Measurements from ENCODE around the gene TBX15. TPM values are rescaled to one million over a fixed set of nuclear protein-coding genes. Genes with fewer than 3 reads are reported as not detected.

TBX15 gene
- total RNA-seq, 1 donor from 2014 or later, result not detected

DNA sequence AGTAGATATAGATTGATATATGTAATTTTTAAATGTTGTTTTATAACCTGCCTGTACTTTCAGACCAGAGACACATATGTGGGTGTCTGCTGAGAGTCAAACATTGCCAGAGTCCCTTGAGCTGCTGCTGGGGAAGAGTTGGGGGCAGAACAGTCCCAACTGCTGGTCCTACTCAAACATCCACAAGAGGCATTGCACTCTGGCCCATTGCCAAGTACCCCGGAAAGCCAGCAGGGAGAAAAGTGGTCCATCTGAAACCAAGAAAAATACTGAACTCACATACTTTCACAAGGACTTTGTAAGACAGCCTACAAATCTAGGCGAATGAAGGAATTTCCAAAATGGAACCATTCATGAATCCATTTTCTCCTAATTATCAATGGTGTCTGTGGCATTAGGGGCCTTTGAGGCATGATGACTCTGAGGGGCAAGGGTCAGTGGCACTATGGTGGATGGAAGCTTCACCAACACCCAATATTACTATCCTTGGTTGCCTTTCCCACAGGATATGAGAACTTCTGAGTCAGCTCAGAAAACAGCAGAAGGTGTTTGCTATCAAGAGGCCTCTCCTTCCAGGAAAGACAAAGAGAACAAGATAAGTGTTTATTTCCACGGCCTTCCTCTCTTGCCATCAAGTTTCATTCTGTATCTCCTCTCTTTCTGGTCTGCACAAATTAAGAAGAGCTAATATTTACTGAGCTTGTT is 7.3 kb upstream of the TBX15 start:
- no peak for DNase-seq
- Mint-ChIP-seq H3K27ac (no peak overlapping the region), H3K27me3 (peaks cover 75% of the 10 kb centered on the region), H3K9me3 (peaks cover 17% of the 10 kb centered on the region), H3K4me1 (peaks cover 3% of the 10 kb centered on the region), H3K4me3 (no peak overlapping the region), H3K36me3 (ENCODE audit: low read depth) (peaks cover 6% of the 10 kb centered on the region)
- intact Hi-C loops (cut with micrococcal nuclease), result no loop called here

DNA sequence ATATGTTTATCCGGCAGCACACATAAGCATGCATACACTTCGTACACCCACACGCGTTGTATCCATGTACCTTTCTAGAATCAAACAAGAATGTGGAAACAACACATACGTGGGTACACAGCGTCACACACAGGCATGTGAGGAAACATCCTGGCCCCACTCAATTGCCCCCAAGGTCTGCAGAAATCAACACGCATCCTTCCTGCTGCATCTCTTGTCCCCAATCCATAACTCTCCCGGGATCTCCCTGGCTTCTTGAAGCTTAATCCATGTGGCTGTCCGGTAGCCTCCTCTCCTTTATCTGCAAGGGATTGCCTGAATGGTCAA is 5.5 kb upstream of the TBX15 start:
- intact Hi-C loops (cut with micrococcal nuclease), result no loop called here
- peak overlapping the region; percentile 52 for H3K27ac Mint-ChIP-seq
- DNase-seq, result no peak
- peaks cover 76% of the 10 kb centered on the region for H3K27me3 Mint-ChIP-seq
- H3K4me3 Mint-ChIP-seq, result no peak overlapping the region
- peaks cover 6% of the 10 kb centered on the region for H3K36me3 Mint-ChIP-seq (ENCODE audit: low read depth)
- peaks cover 3% of the 10 kb centered on the region for H3K4me1 Mint-ChIP-seq
- peaks cover 21% of the 10 kb centered on the region for H3K9me3 Mint-ChIP-seq

DNA sequence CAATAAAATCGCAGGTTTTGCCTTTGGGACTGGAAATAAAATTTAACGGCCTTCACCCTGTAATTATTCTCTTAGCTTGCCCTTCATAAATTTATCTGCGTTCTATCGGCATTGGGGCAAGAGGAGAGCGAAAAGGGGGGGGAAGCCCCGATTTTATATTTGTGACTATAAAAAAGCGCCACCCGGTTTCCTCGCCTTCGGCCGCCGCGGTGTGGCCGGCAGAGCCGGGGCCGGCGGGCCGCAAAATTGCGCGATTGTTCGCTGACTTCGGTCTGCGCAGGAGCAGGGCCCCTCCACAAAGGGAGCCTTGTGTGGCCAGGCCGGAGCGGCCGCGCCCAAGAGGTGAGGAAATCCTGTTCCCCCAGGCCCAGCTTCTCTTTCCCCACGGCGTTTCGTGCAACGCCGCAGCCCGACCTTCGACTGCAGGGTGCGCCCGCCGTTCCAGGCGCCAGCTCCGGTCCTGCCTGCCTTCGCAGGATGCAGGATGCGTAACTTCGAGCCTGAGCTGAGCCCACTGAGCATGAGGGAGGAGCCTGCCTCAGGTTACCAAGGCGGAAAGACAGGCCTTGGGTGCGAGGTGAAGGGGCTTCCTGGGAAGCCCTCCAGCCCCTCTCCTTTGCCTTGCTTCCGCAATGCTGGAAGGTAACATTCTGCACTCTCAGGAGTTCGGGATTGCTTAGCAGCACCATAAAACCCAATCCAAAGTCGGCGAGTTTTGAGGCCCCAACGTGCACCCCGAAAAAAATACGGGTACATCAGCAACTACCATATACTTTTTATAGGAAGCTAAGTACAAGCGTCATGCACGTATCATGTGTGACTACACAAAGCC is 4.9 kb upstream of the TBX15 start:
- H3K4me1 Mint-ChIP-seq, result peaks cover 3% of the 10 kb centered on the region
- peaks cover 76% of the 10 kb centered on the region for H3K27me3 Mint-ChIP-seq
- peaks cover 18% of the 10 kb centered on the region for H3K9me3 Mint-ChIP-seq
- peaks cover 6% of the 10 kb centered on the region for H3K36me3 Mint-ChIP-seq (ENCODE audit: low read depth)
- H3K27ac Mint-ChIP-seq, result no peak overlapping the region
- H3K4me3 Mint-ChIP-seq, result no peak overlapping the region
- intact Hi-C loops (cut with micrococcal nuclease), result no loop called here
- DNase-seq, result no peak

DNA sequence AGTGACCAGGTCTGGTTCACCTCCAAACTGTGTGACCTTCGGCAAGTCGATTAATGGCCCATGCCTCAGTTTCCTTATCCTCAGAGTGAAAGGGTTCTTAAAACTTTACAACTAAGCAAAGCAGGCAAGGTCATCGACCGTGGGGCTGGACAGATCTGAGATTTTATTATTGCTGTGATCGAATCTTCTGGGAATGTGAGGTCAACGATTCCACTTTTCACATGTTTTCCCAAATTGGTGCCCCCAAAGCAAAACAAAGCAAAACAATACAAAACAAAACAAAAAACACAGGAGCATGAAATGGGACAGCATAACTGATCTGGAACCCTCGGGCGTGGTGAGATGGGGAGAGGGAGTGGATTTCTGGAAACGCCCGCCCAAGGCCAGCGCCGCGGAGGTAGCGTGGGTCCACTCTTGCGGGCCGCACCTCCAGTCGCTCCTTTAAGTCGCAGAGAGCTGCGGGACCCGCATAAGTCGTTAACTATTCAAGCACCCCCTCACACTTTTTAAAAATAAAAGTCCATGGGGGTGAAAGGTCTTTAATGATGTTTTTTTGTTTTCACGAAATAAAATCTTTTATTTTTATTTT is 4.2 kb upstream of the TBX15 start:
- no peak overlapping the region for H3K4me3 Mint-ChIP-seq

DNA sequence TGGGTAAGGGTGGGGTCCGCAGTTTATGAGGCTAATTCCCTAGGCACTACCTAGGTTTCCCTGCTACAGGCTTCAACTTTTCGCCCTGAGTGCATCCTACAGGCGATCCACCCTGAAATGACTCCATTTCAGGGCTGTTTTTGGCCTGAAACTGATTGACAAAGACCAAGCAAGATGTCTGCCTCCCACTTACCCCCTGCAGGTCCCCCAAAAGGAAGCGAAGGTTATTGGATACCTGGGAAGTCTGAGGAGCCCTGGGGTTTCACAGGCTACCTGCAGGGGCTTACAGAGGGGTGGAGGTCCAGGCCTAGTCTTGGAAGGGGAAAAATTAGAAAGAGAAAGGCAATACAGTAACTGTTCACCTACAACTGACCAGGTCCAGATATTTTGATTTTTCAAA is 3.3 kb upstream of the TBX15 start:
- DNase-seq, result no peak
- H3K27me3 Mint-ChIP-seq, result peaks cover 77% of the 10 kb centered on the region
- peaks cover 21% of the 10 kb centered on the region for H3K9me3 Mint-ChIP-seq
- H3K36me3 Mint-ChIP-seq (ENCODE audit: low read depth), result peaks cover 7% of the 10 kb centered on the region
- H3K27ac Mint-ChIP-seq, result no peak overlapping the region
- intact Hi-C loops (cut with micrococcal nuclease), result no loop called here
- H3K4me1 Mint-ChIP-seq, result peaks cover 6% of the 10 kb centered on the region
- no peak overlapping the region for H3K4me3 Mint-ChIP-seq

More for the DNA sequence above, 4.2 kb upstream of the TBX15 start:
- H3K9me3 Mint-ChIP-seq, result peaks cover 14% of the 10 kb centered on the region
- DNase-seq, result no peak
- H3K36me3 Mint-ChIP-seq (ENCODE audit: low read depth), result peaks cover 6% of the 10 kb centered on the region
- peak overlapping the region; percentile 79 for H3K27ac Mint-ChIP-seq
- H3K27me3 Mint-ChIP-seq, result peaks cover 73% of the 10 kb centered on the region
- peaks cover 3% of the 10 kb centered on the region for H3K4me1 Mint-ChIP-seq
- intact Hi-C loops (cut with micrococcal nuclease), result no loop called here

DNA sequence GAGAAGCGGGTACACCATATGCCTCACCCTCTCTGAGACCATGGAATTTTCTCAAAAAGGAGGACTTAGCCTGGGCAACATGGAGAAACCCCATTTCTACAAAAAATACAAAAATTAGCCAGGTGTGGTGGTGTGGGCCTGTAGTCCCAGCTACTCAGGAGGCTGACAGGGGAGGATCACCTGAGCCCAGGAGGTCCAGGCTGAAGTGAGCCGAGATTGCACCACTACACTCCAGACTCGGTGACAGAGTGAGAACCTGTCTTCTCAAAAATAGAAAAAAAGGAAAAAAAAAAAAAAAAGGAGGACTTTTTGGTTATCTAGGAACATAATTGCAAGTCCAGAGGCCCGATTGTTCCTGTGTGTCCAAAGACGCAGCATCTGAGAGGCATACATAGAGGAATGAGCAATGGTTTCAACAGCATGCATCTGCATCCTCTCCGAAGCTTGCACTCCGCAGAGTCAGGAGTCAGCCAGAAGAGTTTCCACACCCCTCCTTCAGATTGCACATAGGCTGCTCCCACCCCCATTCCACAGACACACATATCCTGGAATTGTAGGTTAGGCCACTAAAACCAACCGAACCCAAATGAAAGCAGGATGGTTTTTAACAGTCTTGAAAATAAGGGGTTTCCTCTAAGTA is 2.5 kb upstream of the TBX15 start:
- peak overlapping the region; percentile 35 for H3K27ac Mint-ChIP-seq
- peaks cover 6% of the 10 kb centered on the region for H3K4me1 Mint-ChIP-seq
- peaks cover 83% of the 10 kb centered on the region for H3K27me3 Mint-ChIP-seq
- H3K4me3 Mint-ChIP-seq, result no peak overlapping the region
- no peak for DNase-seq
- peaks cover 9% of the 10 kb centered on the region for H3K36me3 Mint-ChIP-seq (ENCODE audit: low read depth)
- peaks cover 26% of the 10 kb centered on the region for H3K9me3 Mint-ChIP-seq
- intact Hi-C loops (cut with micrococcal nuclease), result no loop called here

DNA sequence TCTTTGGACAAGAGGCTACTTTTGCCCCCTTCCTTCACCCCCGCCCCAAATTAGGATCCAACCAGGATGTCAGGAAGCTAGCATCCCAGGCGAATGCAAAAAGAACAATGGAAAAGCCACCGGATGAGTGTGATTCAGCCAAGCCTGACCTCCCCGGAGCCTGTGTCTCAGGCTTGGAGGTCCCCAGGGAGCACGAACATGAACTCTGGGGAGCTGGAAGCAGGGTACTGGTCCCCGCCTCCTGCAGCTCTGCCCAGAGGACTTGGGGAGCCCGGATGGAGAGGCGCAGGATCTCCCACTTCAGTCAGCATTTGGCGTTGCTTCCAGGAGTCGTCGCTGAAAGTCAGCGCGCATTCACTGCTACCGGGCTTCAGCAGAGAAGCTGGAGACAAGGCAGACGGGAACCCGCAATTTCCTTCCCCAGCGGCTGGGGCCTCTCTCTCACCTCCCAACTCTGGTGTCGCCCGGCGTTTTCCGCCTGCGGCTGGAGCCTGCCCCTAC is 1.8 kb upstream of the TBX15 start:
- no peak overlapping the region for H3K4me3 Mint-ChIP-seq
- intact Hi-C loops (cut with micrococcal nuclease), result no loop called here
- H3K4me1 Mint-ChIP-seq, result peaks cover 7% of the 10 kb centered on the region
- no peak for DNase-seq
- H3K27ac Mint-ChIP-seq, result peak overlapping the region; percentile 35
- H3K27me3 Mint-ChIP-seq, result peaks cover 85% of the 10 kb centered on the region
- H3K9me3 Mint-ChIP-seq, result peaks cover 33% of the 10 kb centered on the region
- H3K36me3 Mint-ChIP-seq (ENCODE audit: low read depth), result peaks cover 12% of the 10 kb centered on the region

DNA sequence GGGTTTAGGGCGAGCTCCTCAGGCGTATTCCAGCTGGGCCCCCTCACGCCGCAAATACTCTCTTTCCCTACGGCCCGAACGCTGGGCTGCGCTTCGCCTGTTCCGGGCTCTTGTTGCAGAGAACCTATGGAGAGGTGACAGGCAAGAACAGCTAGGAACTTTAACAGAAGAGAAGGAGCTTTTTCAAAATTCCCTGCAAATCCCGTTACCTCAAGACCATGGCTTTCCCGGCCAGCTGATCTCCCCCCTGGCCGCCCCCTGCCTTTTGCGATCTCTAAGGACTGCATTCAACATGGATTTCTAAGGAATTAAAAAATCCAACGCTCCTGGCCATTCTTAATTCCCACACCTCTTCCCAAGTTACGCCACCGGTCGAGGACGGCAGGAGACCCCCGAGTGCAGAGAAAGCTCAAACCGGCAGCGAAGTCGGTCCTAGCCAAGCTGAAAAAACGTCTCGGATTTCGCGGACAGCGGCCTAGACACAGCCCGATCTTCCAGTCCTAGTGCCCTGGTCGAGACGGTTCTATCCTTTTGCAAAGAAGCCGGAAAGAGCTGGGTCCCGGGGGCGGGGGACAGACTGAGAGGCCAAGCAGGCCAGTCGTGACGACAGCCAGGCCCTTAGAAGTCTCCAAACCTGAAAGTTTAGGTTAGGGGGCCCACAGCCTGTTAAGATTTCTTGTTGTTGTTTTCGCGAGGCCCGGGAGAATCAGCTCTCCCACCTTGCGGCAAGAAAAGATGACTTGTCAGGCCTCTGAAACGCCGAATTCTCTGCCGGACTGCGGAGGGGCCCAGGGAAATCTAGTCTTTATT is 1.1 kb upstream of the TBX15 start:
- intact Hi-C loops (cut with micrococcal nuclease), result no loop called here
- H3K4me3 Mint-ChIP-seq, result no peak overlapping the region
- DNase-seq, result no peak
- peaks cover 10% of the 10 kb centered on the region for H3K4me1 Mint-ChIP-seq
- H3K27ac Mint-ChIP-seq, result peak overlapping the region; percentile 15
- H3K9me3 Mint-ChIP-seq, result peaks cover 37% of the 10 kb centered on the region
- peaks cover 85% of the 10 kb centered on the region for H3K27me3 Mint-ChIP-seq
- H3K36me3 Mint-ChIP-seq (ENCODE audit: low read depth), result peaks cover 15% of the 10 kb centered on the region

DNA sequence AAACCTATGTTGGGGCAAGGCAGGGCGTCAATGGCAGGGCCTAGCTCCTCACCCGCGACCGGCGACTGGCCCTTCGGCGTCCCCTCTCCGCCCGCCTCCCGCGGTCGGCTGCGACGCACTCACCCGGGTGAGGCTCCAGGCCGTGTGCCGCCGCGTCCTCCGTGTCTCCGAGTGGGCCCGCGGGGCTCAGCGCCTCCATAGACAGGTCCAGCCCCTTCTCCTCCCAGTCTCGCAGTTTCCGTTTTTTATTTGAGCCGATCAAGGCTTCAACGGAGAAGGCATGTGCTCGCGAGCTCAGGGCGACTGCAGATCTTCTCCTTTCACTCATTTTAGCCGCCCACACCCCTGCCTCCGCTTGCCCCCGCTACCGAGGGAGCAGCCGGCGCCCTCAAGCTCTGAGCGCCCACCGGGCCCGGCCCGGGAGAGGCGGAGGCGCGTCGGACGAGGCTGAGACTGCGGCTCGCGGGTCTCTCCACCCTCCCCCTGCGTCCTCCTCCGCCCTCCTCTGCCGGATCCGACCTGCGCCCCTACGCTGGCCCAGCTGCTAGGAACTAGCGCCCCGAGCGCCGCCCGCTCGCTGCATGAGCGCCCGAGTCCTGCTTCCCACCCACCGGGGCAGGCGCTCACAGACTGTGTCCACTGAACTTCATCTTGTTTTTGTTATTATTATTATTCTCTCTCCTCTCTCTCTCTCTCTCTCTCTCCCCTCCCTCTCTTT is 516 bp downstream of the TBX15 start:
- peaks cover 18% of the 10 kb centered on the region for H3K36me3 Mint-ChIP-seq (ENCODE audit: low read depth)
- DNase-seq, result no peak
- intact Hi-C loops (cut with micrococcal nuclease), result no loop called here
- peak overlapping the region; percentile 67 for H3K27ac Mint-ChIP-seq
- H3K4me3 Mint-ChIP-seq, result no peak overlapping the region
- peaks cover 10% of the 10 kb centered on the region for H3K4me1 Mint-ChIP-seq
- peaks cover 52% of the 10 kb centered on the region for H3K9me3 Mint-ChIP-seq
- H3K27me3 Mint-ChIP-seq, result peaks cover 89% of the 10 kb centered on the region

DNA sequence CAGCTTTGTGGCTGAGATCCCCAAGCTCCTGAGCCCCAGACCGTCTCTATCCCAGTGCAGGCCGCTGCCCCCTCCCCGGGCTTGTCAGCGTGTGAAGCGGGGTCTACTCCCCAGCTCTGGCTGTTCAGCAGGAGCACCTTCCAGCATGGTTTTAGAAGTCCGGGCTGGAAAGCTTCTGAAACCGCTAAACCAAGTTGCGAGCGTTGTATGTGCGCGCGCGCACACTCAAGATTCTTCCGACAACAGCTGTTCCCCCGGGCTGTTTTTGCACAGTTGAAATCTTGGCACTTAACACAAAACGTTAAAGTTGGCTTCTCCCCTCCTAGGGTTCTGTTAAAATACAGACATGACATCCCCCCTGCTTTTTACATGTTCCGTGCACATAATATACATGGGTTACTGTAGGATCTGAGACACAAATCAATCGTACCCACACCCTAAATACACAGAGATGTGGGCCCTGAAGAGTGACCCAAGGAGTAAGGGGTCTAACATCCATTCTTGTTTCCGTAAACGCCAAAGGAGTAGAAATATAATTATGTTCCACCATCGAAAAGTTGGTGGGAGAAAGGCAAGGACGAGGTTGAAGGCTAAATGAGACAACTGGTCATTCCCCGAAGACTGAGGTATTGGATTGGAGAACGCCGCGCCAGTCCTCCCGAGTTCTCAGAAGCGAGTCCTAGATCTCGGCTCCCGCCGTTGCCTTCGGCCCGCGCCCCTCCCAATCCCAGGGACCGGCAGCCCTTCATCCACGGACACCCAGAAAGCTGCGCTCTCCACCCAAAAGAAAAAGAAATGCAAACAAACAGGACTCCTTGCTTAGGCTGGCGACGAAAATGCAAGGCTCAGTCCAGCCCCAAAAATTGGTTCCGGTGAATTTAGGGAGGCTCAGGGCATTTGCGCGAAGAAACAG is 1.3 kb downstream of the TBX15 start:
- peaks cover 7% of the 10 kb centered on the region for H3K4me1 Mint-ChIP-seq
- peaks cover 89% of the 10 kb centered on the region for H3K27me3 Mint-ChIP-seq
- peaks cover 48% of the 10 kb centered on the region for H3K9me3 Mint-ChIP-seq
- intact Hi-C loops (cut with micrococcal nuclease), result no loop called here
- peak overlapping the region; percentile 78 for H3K27ac Mint-ChIP-seq
- peaks cover 14% of the 10 kb centered on the region for H3K36me3 Mint-ChIP-seq (ENCODE audit: low read depth)
- H3K4me3 Mint-ChIP-seq, result peak overlapping the region; percentile 16
- DNase-seq, result no peak

DNA sequence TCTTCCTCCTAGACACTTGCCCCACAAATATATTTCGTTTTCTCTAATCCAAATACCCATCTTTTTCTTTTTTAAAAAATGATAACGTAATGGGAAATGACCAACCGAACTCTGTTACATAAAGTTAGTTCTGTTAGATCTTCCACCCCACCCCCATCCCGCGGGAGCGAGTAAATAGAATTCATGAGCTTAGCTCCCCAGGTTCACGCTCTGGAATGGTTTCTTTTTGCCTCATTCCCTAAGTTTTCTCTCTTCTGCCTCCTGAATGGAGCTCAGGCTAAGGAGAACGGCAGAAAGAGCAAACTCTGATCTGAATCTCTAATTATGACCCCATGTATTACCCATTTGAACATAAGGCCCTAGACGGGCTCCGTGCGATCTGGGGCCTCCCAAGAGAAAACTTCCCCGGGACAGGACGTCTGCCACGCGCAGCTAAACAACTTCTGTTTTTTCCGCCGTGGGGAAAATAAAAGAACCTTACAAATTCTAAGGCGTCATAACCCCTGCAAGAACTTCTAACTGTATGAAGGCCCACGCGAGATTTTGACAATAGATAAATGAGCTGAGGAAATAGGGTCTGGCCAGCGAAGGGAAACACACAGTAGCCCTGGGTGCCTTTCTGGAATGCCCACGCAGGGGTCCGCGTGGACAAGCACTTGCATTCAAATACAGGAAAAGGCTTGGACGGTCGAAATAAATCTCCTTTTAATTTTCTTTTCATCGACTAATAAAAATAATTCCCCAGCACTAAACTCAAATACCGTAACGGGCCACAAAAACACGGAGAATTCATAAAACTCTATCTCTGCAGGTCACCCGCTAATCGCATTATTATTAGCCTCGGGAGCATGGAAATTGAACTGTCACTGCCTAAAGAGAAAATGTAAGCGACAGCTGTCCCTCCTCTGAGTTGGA is 2.2 kb downstream of the TBX15 start:
- peaks cover 7% of the 10 kb centered on the region for H3K4me1 Mint-ChIP-seq
- no peak for DNase-seq
- H3K27ac Mint-ChIP-seq, result peak overlapping the region; percentile 11
- H3K4me3 Mint-ChIP-seq, result no peak overlapping the region
- intact Hi-C loops (cut with micrococcal nuclease), result loop anchor here (1.0 kb wide), 1 partner anchor 21 kb away; no protein-coding TSS in a partner anchor
- H3K36me3 Mint-ChIP-seq (ENCODE audit: low read depth), result peaks cover 14% of the 10 kb centered on the region
- H3K27me3 Mint-ChIP-seq, result peaks cover 88% of the 10 kb centered on the region
- H3K9me3 Mint-ChIP-seq, result peaks cover 43% of the 10 kb centered on the region

Data from activated CD4-positive, alpha-beta T cell treated with anti-CD3 and anti-CD28 coated beads, Interleukin-2, amount 10 ng/mL, durations not matched to agents 24 days and 14 days (primary cell).